Stomach (tissue), 9 donors: ENCODE measurements around the gene MAP3K3. TPM values are rescaled to one million over a fixed set of nuclear protein-coding genes. Genes with fewer than 3 reads are reported as not detected.

ENCODE experiments used
- DNase-seq, 2 donors: peaks; one replicate each; pipeline versions ENCODE4 v3.0.0 to v3.0.0-alpha.2; 2013 to 2019
- H3K27ac ChIP-seq, 5 donors: fragments of 200-600 bp in 4 of 5; sonication (generic) in 4 of 5; one replicate each; pipeline ENCODE4 v1.5.1; 2013 to 2019; ENCODE audit warnings: mild to moderate bottlenecking in 1 of 5, moderate library complexity in 1 of 5
- H3K27me3 ChIP-seq, 3 donors: fragments of 200-600 bp; sonication (generic); one replicate each; pipeline ENCODE4 v1.5.1; 2017 to 2019; ENCODE audit warnings: mixed run types in 1 of 3
- H3K36me3 ChIP-seq, 4 donors: fragments of 200-600 bp; sonication (generic); 1 replicate in 3 of 4; 2 replicates in 1 of 4; pipeline ENCODE4 v1.5.1; 2016 to 2019
- H3K4me1 ChIP-seq, 4 donors: fragments of 200-600 bp; sonication (generic); one replicate each; pipeline ENCODE4 v1.5.1; 2016 to 2019
- H3K4me3 ChIP-seq, 4 donors: fragments of 200-600 bp; sonication (generic) in 3 of 4; one replicate each; pipeline ENCODE4 v1.5.1; 2016 to 2019; ENCODE audit warnings: mild to moderate bottlenecking in 1 of 4
- H3K9me3 ChIP-seq, 4 donors: fragments of 200-600 bp; sonication (generic); one replicate each; pipeline ENCODE4 v1.5.1; 2016 to 2019
- EP300 ChIP-seq: sonication (generic); formaldehyde crosslinking; IDR thresholded peaks from one replicate; pipeline ENCODE4 v1.6.1; 2017; ENCODE audit warnings: antibody characterized with exemption
- POLR2A ChIP-seq, 4 donors: fragments of 450-650 bp; IDR thresholded peaks; one replicate each; pipeline ENCODE4 v1.6.1; 2016; ENCODE audit warnings: antibody characterized with exemption in 4 of 4, control low read depth in 2 of 4, mild to moderate bottlenecking in 1 of 4, moderate library complexity in 1 of 4
- POLR2AphosphoS5 ChIP-seq, 3 donors: sonication (generic); formaldehyde crosslinking; IDR thresholded peaks; one replicate each; pipeline ENCODE4 v1.6.1; 2016; ENCODE audit warnings: antibody characterized with exemption in 3 of 3
- WGBS, 5 donors: extraction: QIAGEN DNeasy Blood & Tissue Kit in 3 of 5; methylation state at CpG; one replicate each; pipeline versions ENCODE4 v1.1.5 to v1.1.7; 2013 to 2018; 5-methylcytosine and 5-hydroxymethylcytosine counted together
- intact Hi-C: fragments of 100-400 bp; cut with DNase I; formaldehyde crosslinking; loops from one replicate; pipeline ENCODE4 v1.15.1; 2023; ENCODE audit warnings: low total_unique reads
- polyA plus RNA-seq, 3 donors: library from polyadenylated mRNA; stranded (reverse); fragments of 200-250 nt; gene quantifications; one replicate each; pipeline ENCODE4 v1.2.3, GENCODE V29; 2013
- total RNA-seq, 5 donors: library from RNA; depleted of rRNA; stranded (reverse); fragments of >200 nt; gene quantifications; one replicate each; pipeline versions ENCODE4 v1.1.0 to v1.2.3, GENCODE V29; 2014 to 2016
- TF ChIP-seq, protein P1 (sequence below), 7 experiments: fragments of 450-650 bp in 4 of 7; fragments of 200-600 bp in 3 of 7; sonication (generic) in 3 of 7; IDR thresholded peaks; one replicate each; pipeline ENCODE4 v1.5.1; 2016 to 2019; ENCODE audit warnings: antibody characterized with exemption in 7 of 7, control low read depth in 2 of 7, mild to moderate bottlenecking in 1 of 7
- donor health status: healthy with polysubstance abuse.
- donor health status: Bipolar disorder and iron deficiency.
- donor health status: healthy.

MAP3K3 gene
- total and polyA plus RNA-seq, 8 donors: 9.3 to 99.5 (median 16.7) TPM

DNA sequence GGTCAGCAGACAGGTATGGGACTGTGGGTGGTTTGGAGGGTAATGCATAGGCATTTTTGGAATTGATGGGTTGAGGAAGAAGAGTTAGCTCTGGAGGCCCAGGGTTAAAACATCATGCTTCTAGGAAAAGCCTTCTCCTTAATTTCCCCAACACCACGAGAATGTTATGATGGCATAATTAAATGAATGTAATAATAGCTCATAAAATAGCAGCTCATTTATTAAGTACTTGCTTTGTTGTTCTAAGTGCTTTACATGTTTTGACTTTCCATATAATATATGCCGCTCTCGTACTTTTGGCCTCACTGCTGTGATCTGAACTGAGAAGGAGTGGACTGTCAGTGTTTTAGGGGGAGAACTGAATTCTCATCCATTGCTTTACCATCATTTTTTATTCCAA is 63.4 kb downstream of the MAP3K3 start:
- no peak for DNase-seq
- Histone ChIP-seq H3K4me1 (peaks cover 3 to 42% (median 22%) of the 10 kb centered on the region in 4 donors), H3K9me3 (no peaks in the 10 kb centered on the region), H3K27ac (no peak overlapping the region), H3K36me3 (peaks cover 46 to 90% (median 87%) of the 10 kb centered on the region in 4 donors), H3K27me3 (no peaks in the 10 kb centered on the region), H3K4me3 (no peak overlapping the region)
- WGBS, 5 donors: 85 to 97% (median 95%) methylated on average over 3 of the region's 3 CpGs
- TF ChIP-seq POLR2AphosphoS5 (IDR thresholded peaks at IDR 0.05) (no peak), EP300 (no peak), POLR2A (IDR thresholded peaks at IDR 0.05) (no peak)
- TF ChIP-seq, protein P1, sequence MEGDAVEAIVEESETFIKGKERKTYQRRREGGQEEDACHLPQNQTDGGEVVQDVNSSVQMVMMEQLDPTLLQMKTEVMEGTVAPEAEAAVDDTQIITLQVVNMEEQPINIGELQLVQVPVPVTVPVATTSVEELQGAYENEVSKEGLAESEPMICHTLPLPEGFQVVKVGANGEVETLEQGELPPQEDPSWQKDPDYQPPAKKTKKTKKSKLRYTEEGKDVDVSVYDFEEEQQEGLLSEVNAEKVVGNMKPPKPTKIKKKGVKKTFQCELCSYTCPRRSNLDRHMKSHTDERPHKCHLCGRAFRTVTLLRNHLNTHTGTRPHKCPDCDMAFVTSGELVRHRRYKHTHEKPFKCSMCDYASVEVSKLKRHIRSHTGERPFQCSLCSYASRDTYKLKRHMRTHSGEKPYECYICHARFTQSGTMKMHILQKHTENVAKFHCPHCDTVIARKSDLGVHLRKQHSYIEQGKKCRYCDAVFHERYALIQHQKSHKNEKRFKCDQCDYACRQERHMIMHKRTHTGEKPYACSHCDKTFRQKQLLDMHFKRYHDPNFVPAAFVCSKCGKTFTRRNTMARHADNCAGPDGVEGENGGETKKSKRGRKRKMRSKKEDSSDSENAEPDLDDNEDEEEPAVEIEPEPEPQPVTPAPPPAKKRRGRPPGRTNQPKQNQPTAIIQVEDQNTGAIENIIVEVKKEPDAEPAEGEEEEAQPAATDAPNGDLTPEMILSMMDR (IDR thresholded peaks at IDR 0.05): no peak
- intact Hi-C loops: no loop called here

DNA sequence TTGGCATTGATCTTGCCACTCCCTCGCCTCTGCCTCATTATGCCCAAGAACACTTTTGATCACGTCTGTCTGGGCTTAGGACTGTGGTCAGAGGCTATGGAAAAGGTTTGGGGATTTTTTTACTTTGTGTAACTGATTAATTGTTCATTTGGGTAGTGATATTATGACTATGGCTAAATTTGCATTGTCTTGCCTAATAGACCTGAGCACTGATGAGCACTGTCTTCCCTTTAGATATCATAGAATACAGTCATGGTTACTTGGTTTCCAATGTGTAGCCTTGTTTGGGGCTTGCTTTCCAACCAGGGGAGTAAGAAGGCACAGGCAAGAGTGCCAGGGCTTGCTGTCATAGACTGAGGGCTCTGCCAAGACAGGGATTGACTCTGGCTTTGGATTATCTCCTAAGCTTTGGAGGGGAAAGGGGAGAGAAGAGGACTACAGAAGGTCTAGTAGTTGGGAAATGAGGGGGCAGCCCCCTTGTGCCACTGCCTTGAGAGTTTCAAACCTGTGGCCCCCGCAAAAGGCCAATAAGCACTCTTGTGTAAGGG is 64.0 kb downstream of the MAP3K3 start:
- WGBS, 5 donors: 86 to 94% (median 90%) methylated on average over 3 of the region's 3 CpGs
- Histone ChIP-seq H3K36me3 (peaks cover 53 to 94% (median 91%) of the 10 kb centered on the region in 4 donors), H3K4me3 (no peak overlapping the region), H3K27me3 (no peaks in the 10 kb centered on the region), H3K4me1 (peaks cover 3 to 36% (median 19%) of the 10 kb centered on the region in 4 donors), H3K9me3 (no peaks in the 10 kb centered on the region), H3K27ac (no peak overlapping the region)
- TF ChIP-seq EP300 (no peak), POLR2AphosphoS5 (IDR thresholded peaks at IDR 0.05) (no peak), POLR2A (IDR thresholded peaks at IDR 0.05) (no peak)
- TF ChIP-seq, protein P1 (IDR thresholded peaks at IDR 0.05): no peak
- intact Hi-C loops: no loop called here
- DNase-seq: no peak

DNA sequence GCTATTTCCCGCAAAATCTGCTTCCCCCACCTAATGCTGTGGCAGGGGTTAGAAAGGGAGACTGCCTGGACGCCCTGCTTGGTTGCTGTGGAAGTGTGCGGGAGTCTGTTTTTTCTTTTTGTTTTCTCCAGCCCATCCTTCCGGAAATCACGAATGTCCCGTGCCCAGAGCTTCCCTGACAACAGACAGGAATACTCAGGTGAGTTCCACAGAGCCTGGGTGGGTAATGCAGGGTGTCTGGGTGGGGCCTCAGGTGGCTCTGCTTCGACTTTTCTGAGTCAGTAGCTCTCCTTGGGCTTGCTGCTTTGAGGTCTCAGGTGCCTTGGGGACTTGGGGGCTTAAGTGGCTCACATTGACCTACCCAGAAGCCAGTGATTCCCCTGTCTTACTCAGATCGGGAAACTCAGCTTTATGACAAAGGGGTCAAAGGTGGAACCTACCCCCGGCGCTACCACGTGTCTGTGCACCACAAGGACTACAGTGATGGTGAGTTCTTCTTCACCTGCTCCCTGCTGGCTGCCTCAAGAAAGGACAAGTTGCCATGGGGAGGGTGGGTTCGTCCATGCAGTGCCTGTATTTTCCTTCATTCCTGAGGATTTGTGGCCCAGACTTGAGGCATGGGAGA is 66.3 kb downstream of the MAP3K3 start:
- intact Hi-C loops: no loop called here
- H3K9me3 ChIP-seq: no peaks in the 10 kb centered on the region
- DNase-seq: no peak
- 76 to 87% (median 82%) methylated on average over 12 of the region's 12 CpGs for WGBS, 5 donors
- H3K27me3 ChIP-seq: no peaks in the 10 kb centered on the region
- H3K4me1 ChIP-seq: peaks cover 3 to 24% (median 11%) of the 10 kb centered on the region in 4 donors
- TF ChIP-seq POLR2A (IDR thresholded peaks at IDR 0.05) (no peak), POLR2AphosphoS5 (IDR thresholded peaks at IDR 0.05) (no peak), EP300 (no peak)
- TF ChIP-seq, protein P1 (IDR thresholded peaks at IDR 0.05): no peak
- H3K27ac ChIP-seq: no peak overlapping the region
- no peak overlapping the region for H3K4me3 ChIP-seq
- peaks cover 58 to 94% (median 92%) of the 10 kb centered on the region in 4 donors for H3K36me3 ChIP-seq

DNA sequence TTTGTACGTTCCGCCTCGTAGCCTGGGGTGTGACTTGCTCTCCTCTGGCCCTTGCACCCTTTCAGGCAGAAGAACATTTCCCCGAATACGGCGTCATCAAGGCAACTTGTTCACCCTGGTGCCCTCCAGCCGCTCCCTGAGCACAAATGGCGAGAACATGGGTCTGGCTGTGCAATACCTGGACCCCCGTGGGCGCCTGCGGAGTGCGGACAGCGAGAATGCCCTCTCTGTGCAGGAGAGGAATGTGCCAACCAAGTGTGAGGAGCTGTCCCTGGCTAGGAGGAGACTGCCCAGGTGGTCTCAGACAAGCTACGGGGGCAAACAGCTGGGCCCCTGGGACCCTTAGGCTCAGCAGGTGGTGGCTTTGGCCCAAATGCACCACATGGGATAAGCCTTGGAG is 67.3 kb downstream of the MAP3K3 start:
- no peaks in the 10 kb centered on the region for H3K9me3 ChIP-seq
- 96 to 98% (median 97%) methylated on average over 14 of the region's 14 CpGs for WGBS, 5 donors
- intact Hi-C loops: no loop called here
- H3K27me3 ChIP-seq: no peaks in the 10 kb centered on the region
- peaks cover 3 to 24% (median 13%) of the 10 kb centered on the region in 4 donors for H3K4me1 ChIP-seq
- no peak for TF ChIP-seq EP300
- TF ChIP-seq POLR2AphosphoS5 (IDR thresholded peaks at IDR 0.05): no peak
- TF ChIP-seq, protein P1 (IDR thresholded peaks at IDR 0.05): no peak
- TF ChIP-seq POLR2A (IDR thresholded peaks at IDR 0.05): no peak
- no peak overlapping the region for H3K4me3 ChIP-seq
- H3K27ac ChIP-seq: no peak overlapping the region
- H3K36me3 ChIP-seq: peaks cover 65 to 94% (median 92%) of the 10 kb centered on the region in 4 donors
- no peak for DNase-seq
